Transverse colon (tissue), 4 donors: ENCODE measurements around the gene LSMEM2.

Experiments
- CTCF ChIP-seq, 5 experiments: fragments of 200-600 bp in 3 of 5; fragments of 450-650 bp in 2 of 5; sonication (generic) in 3 of 5; IDR thresholded peaks; 1 replicate in 2 of 5; 2 replicates in 3 of 5; pipeline ENCODE4 v1.5.1; 2016 to 2017; ENCODE audit warnings: antibody characterized with exemption in 5 of 5, inconsistent platforms in 3 of 5, mild to moderate bottlenecking in 2 of 5, moderate library complexity in 1 of 5
- EP300 ChIP-seq: sonication (generic); formaldehyde crosslinking; IDR thresholded peaks from one replicate; pipeline ENCODE4 v1.6.1; 2017; ENCODE audit warnings: antibody characterized with exemption, low read depth
- POLR2A ChIP-seq: fragments of 450-650 bp; IDR thresholded peaks from one replicate; pipeline ENCODE4 v1.6.1; 2016; ENCODE audit warnings: antibody characterized with exemption, mild to moderate bottlenecking, moderate library complexity
- POLR2AphosphoS5 ChIP-seq, 3 donors: sonication (generic); formaldehyde crosslinking; IDR thresholded peaks; one replicate each; pipeline ENCODE4 v1.6.1; 2016; ENCODE audit warnings: antibody characterized with exemption in 3 of 3

DNA sequence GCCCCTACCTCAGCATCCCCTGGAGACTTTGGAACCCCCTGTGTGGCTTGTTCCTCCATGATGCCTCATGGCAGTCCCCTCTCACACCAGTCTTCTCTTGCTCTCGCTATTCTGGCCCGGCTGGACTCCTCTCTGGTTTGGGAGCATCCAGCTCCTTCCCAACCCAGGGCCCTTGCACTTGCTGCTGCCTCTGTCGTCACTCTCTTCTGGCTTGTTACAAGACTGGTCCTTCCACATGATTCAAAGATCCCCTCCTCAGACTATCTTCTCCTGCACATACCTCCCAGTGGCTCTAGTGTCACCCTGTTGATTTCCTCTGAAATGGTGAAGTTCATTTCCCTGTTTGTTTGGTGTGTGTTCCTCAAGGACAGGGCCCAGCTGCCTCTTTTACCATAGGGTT, 49.4 kb upstream of the LSMEM2 start:
- no peak for TF ChIP-seq CTCF (IDR thresholded peaks at IDR 0.05)
- no peak for TF ChIP-seq POLR2AphosphoS5 (IDR thresholded peaks at IDR 0.05)
- TF ChIP-seq POLR2A, result no peak
- no peak for TF ChIP-seq EP300
